IMR-90 (cell line): ENCODE measurements around the gene NTM. TPM values are rescaled to one million over a fixed set of nuclear protein-coding genes. Genes with fewer than 3 reads are reported as not detected.

Source experiments
- ATAC-seq: fragments of 200-7000 bp; cut with Tn5 transposase; 2 replicates; pipeline ENCODE4 v1.9.1; 2020; ENCODE audit warnings: low read depth, mild to moderate bottlenecking, moderate library complexity
- BruUV-seq: library from RNA; stranded (reverse); fragments of 400-500 nt; replicated peaks from 2 replicates; lab custom pipeline; 2021; lab: Mats Ljungman, UMichigan
- CTCF ChIA-PET: fragments of 300-600 bp; formaldehyde crosslinking; extraction: SDS; loops from one replicate; lab custom pipeline; 2021; ENCODE audit warnings: antibody characterized with exemption; lab: Yijun Ruan, JAX
- POLR2A ChIA-PET: fragments of 300-600 bp; sonication (Branson Sonifier 250); formaldehyde crosslinking; loops from one replicate; lab custom pipeline; 2022; ENCODE audit warnings: antibody characterized with exemption; ENCODE audit not compliant: unreplicated experiment; lab: Charles Lee
- DNase-seq: peaks from one replicate; pipeline ENCODE4 v3.0.0; 2013
- H2AFZ ChIP-seq: replicated peaks from 2 replicates; pipeline ENCODE3; 2013; ENCODE audit warnings: low read length, mild to moderate bottlenecking; ENCODE audit not compliant: poor library complexity
- H2AK5ac ChIP-seq: 2 replicates; pipeline ENCODE4 v1.6.1; 2013; ENCODE audit warnings: low read depth, low read length, inconsistent platforms
- H2AK9ac ChIP-seq: replicated peaks from 2 replicates; pipeline ENCODE3; 2013; ENCODE audit warnings: mild to moderate bottlenecking, low read depth, low read length, moderate library complexity; ENCODE audit not compliant: poor library complexity
- H2BK120ac ChIP-seq: 2 replicates; pipeline ENCODE4 v1.6.1; 2013; ENCODE audit warnings: low read depth, low read length, inconsistent platforms
- H2BK15ac ChIP-seq: 3 replicates; pipeline ENCODE4 v1.6.1; 2013; ENCODE audit warnings: low read depth, low read length, inconsistent platforms
- H2BK20ac ChIP-seq: 2 replicates; pipeline ENCODE4 v1.6.1; 2013; ENCODE audit warnings: low read depth, mild to moderate bottlenecking, inconsistent platforms, low read length, moderate library complexity
- H2BK5ac ChIP-seq: 2 replicates; pipeline ENCODE4 v1.6.1; 2013; ENCODE audit warnings: mild to moderate bottlenecking, low read depth, low read length, inconsistent platforms; ENCODE audit not compliant: poor library complexity, severe bottlenecking
- H3K14ac ChIP-seq: replicated peaks from 2 replicates; pipeline ENCODE4 v1.6.1; 2013; ENCODE audit warnings: low read depth, low read length, inconsistent platforms
- H3K18ac ChIP-seq: 2 replicates; pipeline ENCODE4 v1.6.1; 2013; ENCODE audit warnings: low read depth, low read length, control low read depth
- H3K23ac ChIP-seq: 2 replicates; pipeline ENCODE4 v1.6.1; 2013; ENCODE audit warnings: low read depth, low read length, inconsistent platforms
- H3K27ac ChIP-seq: 2 replicates; pipeline ENCODE4 v1.5.1; 2013; ENCODE audit warnings: mild to moderate bottlenecking, control low read depth, low read length; ENCODE audit not compliant: insufficient read depth
- H3K27me3 ChIP-seq: 2 replicates; pipeline ENCODE4 v1.6.1; 2013; ENCODE audit warnings: low read length; ENCODE audit not compliant: control insufficient read depth, insufficient read depth
- H3K36me3 ChIP-seq: 2 replicates; pipeline ENCODE4 v1.6.1; 2013; ENCODE audit warnings: low read length, mixed read lengths; ENCODE audit not compliant: control insufficient read depth, insufficient read depth
- H3K4ac ChIP-seq: 2 replicates; pipeline ENCODE4 v1.6.1; 2013; ENCODE audit warnings: low read depth, low read length, inconsistent platforms
- H3K4me1 ChIP-seq: 2 replicates; pipeline ENCODE4 v1.6.1; 2013; ENCODE audit warnings: low read length, mixed read lengths; ENCODE audit not compliant: control insufficient read depth, insufficient read depth
- H3K4me2 ChIP-seq: 2 replicates; pipeline ENCODE4 v1.6.1; 2013; ENCODE audit warnings: low read depth, mild to moderate bottlenecking, control low read depth, low read length, moderate library complexity
- H3K4me3 ChIP-seq: 2 replicates; pipeline ENCODE4 v1.5.1; 2013; ENCODE audit warnings: low read depth, mild to moderate bottlenecking, control low read depth, low read length, moderate library complexity; ENCODE audit not compliant: insufficient read depth
- H3K56ac ChIP-seq: 2 replicates; pipeline ENCODE4 v1.6.1; 2013; ENCODE audit warnings: low read length, inconsistent platforms; ENCODE audit not compliant: insufficient read depth; ENCODE audit errors: extremely low read depth
- H3K79me1 ChIP-seq, 2 experiments: 2 replicates each; pipeline ENCODE4 v1.6.1; 2013; ENCODE audit warnings: low read length in 2 of 2, inconsistent platforms in 1 of 2, low read depth in 1 of 2
- H3K9ac ChIP-seq: 2 replicates; pipeline ENCODE4 v1.6.1; 2013; ENCODE audit warnings: low read depth, low read length, control low read depth
- H3K9me1 ChIP-seq: 2 replicates; pipeline ENCODE4 v1.6.1; 2013; ENCODE audit warnings: low read length, inconsistent platforms; ENCODE audit not compliant: insufficient read depth
- H3K9me3 ChIP-seq: 2 replicates; pipeline ENCODE4 v1.6.1; 2013; ENCODE audit warnings: low read length; ENCODE audit not compliant: control insufficient read depth, insufficient read depth
- H4K20me1 ChIP-seq: 2 replicates; pipeline ENCODE4 v1.6.1; 2013; ENCODE audit warnings: low read length, inconsistent platforms; ENCODE audit not compliant: insufficient read depth
- H4K5ac ChIP-seq: 2 replicates; pipeline ENCODE4 v1.6.1; 2013; ENCODE audit warnings: mild to moderate bottlenecking, low read depth, low read length, control low read depth
- H4K8ac ChIP-seq, 2 experiments: 2 replicates each; pipeline ENCODE4 v1.6.1; 2013; ENCODE audit warnings: low read depth in 2 of 2, low read length in 2 of 2, control low read depth in 1 of 2, inconsistent platforms in 1 of 2
- H4K91ac ChIP-seq: 2 replicates; pipeline ENCODE4 v1.6.1; 2013; ENCODE audit warnings: low read depth, low read length, inconsistent platforms; ENCODE audit not compliant: insufficient read depth
- BHLHE40 ChIP-seq: fragments of 150-350 bp; IDR thresholded peaks from 2 replicates; pipeline ENCODE4 v1.6.1; 2016; ENCODE audit warnings: mild to moderate bottlenecking, low read depth, low read length
- CEBPB ChIP-seq: IDR thresholded peaks from 2 replicates; pipeline ENCODE4 v1.6.1; 2012; ENCODE audit warnings: low read depth, low read length, improper control_type of control experiment
- FOS ChIP-seq: fragments of 150-350 bp; IDR thresholded peaks from 2 replicates; pipeline ENCODE4 v1.6.1; 2016; ENCODE audit warnings: low read depth, low read length
- MXI1 ChIP-seq: IDR thresholded peaks from 2 replicates; pipeline ENCODE4 v1.6.1; 2012; ENCODE audit warnings: low read depth, mild to moderate bottlenecking, low read length, moderate library complexity, borderline replicate concordance
- RFX5 ChIP-seq: IDR thresholded peaks from 2 replicates; pipeline ENCODE4 v1.8.0; 2012; ENCODE audit warnings: low read depth, mild to moderate bottlenecking, low read length, moderate library complexity
- SMC3 ChIP-seq: fragments of 150-350 bp; IDR thresholded peaks from 2 replicates; pipeline ENCODE4 v1.6.1; 2016; ENCODE audit warnings: low read depth, mild to moderate bottlenecking, antibody characterized with exemption, low read length, moderate library complexity
- WGBS, 2 experiments: methylation state at CpG; one replicate each; pipeline versions ENCODE4 v1.1.5 to v1.1.7; 2013; ENCODE audit warnings: missing lambda C conversion rate in 2 of 2; ENCODE audit not compliant: insufficient read length in 1 of 2; ENCODE audit errors: extremely low coverage in 2 of 2; 5-methylcytosine and 5-hydroxymethylcytosine counted together
- dilution Hi-C: fragments of 300-500 bp; cut with HindIII; formaldehyde crosslinking; loops from one replicate; pipeline ENCODE4 v1.14.3; 2018; ENCODE audit warnings: low sequenced_read_pairs; ENCODE audit not compliant: unreplicated experiment
- in situ Hi-C: fragments of 300-500 bp; cut with MboI; formaldehyde crosslinking; loops from 3 replicates; pipeline ENCODE4 v1.14.3; 2019; ENCODE audit warnings: low sequenced_read_pairs, inconsistent platforms, mixed read lengths
- intact Hi-C: fragments of 100-400 bp; cut with micrococcal nuclease; formaldehyde crosslinking; loops from 2 replicates; pipeline ENCODE4 v1.10.0; 2022
- polyA plus RNA-seq, 3 experiments: library from polyadenylated mRNA; depleted of rRNA; stranded (reverse); fragments of >200 nt; gene quantifications; 2 replicates each; pipeline ENCODE4 v1.2.3, GENCODE V29; 2012; ENCODE audit warnings: low replicate concordance in 1 of 3
- total RNA-seq: library from RNA; depleted of rRNA; stranded (reverse); fragments of >200 nt; gene quantifications from 2 replicates; pipeline ENCODE4 v1.2.3, GENCODE V29; 2012
- TF ChIP-seq, protein P1 (sequence below): fragments of 150-350 bp; IDR thresholded peaks from 2 replicates; pipeline ENCODE4 v1.6.1; 2017; ENCODE audit warnings: mild to moderate bottlenecking, antibody characterized with exemption, low read length, low read depth
- TF ChIP-seq, protein P2 (sequence below): conservative IDR thresholded peaks from 2 replicates; pipeline ENCODE4 v1.5.1; 2012; ENCODE audit warnings: mild to moderate bottlenecking, low read depth, low read length, improper control_type of control experiment
- TF ChIP-seq, protein P3 (sequence below): fragments of 150-350 bp; IDR thresholded peaks from 2 replicates; pipeline ENCODE4 v1.6.1; 2016; ENCODE audit warnings: low read depth, mild to moderate bottlenecking, low read length, moderate library complexity, borderline replicate concordance

The NTM gene
- total and polyA plus RNA-seq, 2 of the 4 experiments (the other 2 are of a cell fraction), result 19.5 to 25.5 TPM

DNA sequence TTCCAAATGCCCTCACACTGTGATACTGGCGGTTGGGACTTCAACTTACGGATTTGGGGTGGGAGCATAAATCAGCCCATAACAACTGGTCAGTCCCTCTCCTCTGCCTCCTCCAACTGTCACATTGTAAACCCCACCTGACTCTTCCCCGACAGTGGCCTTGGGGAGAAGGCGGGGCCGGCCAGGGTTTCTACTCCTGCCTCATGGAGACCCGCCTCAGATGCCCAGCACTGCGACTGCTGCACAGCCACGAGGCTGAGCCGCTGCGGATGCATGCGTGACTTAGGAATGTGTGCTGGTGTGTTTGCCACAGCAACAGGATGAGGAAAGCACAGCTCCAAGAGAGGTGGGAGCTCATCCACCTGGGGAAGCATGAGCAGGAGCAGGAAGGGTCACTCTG lies 914.2 kb downstream of the NTM start:
- intact Hi-C loops, result no loop called here
- no peak overlapping the region for H2AK9ac ChIP-seq

More for the DNA sequence above, 914.2 kb downstream of the NTM start:
- dilution Hi-C loops (no loop called here), in situ Hi-C loops (no loop called here)
- H3K79me1 ChIP-seq, result no peaks in the 10 kb centered on the region; a peak in 2 of 4 replicates
- no peak overlapping the region for H2BK15ac ChIP-seq
- ChIA-PET POLR2A (no interaction called here), CTCF (interaction anchor here (1.2 kb wide), 1 partner anchor 16 kb away, joined by 5 read pairs; no protein-coding TSS in a partner anchor)
- 97% methylated on average over 10 of the region's 11 CpGs; no CpG with 5 or more reads in 1 of the 2 experiments for WGBS, 2 experiments
- H2BK120ac ChIP-seq, result no peak overlapping the region
- no peak overlapping the region for H2AK5ac ChIP-seq
- no peaks in the 10 kb centered on the region for H3K4me1 ChIP-seq
- H3K14ac ChIP-seq, result no peak overlapping the region
- H4K91ac ChIP-seq, result no peak overlapping the region
- H3K4me2 ChIP-seq, result no peak overlapping the region
- no peak overlapping the region for H3K4ac ChIP-seq
- H3K9me1 ChIP-seq, result peaks cover 5% of the 10 kb centered on the region; the same call in 1 of the 2 replicates
- TF ChIP-seq, protein P1, sequence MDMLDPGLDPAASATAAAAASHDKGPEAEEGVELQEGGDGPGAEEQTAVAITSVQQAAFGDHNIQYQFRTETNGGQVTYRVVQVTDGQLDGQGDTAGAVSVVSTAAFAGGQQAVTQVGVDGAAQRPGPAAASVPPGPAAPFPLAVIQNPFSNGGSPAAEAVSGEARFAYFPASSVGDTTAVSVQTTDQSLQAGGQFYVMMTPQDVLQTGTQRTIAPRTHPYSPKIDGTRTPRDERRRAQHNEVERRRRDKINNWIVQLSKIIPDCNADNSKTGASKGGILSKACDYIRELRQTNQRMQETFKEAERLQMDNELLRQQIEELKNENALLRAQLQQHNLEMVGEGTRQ, result no peak
- TF ChIP-seq CEBPB (no peak), MXI1 (no peak), FOS (no peak), RFX5 (no peak), SMC3 (no peak), BHLHE40 (no peak)
- TF ChIP-seq, protein P2, sequence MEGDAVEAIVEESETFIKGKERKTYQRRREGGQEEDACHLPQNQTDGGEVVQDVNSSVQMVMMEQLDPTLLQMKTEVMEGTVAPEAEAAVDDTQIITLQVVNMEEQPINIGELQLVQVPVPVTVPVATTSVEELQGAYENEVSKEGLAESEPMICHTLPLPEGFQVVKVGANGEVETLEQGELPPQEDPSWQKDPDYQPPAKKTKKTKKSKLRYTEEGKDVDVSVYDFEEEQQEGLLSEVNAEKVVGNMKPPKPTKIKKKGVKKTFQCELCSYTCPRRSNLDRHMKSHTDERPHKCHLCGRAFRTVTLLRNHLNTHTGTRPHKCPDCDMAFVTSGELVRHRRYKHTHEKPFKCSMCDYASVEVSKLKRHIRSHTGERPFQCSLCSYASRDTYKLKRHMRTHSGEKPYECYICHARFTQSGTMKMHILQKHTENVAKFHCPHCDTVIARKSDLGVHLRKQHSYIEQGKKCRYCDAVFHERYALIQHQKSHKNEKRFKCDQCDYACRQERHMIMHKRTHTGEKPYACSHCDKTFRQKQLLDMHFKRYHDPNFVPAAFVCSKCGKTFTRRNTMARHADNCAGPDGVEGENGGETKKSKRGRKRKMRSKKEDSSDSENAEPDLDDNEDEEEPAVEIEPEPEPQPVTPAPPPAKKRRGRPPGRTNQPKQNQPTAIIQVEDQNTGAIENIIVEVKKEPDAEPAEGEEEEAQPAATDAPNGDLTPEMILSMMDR, result no peak
- TF ChIP-seq, protein P3, sequence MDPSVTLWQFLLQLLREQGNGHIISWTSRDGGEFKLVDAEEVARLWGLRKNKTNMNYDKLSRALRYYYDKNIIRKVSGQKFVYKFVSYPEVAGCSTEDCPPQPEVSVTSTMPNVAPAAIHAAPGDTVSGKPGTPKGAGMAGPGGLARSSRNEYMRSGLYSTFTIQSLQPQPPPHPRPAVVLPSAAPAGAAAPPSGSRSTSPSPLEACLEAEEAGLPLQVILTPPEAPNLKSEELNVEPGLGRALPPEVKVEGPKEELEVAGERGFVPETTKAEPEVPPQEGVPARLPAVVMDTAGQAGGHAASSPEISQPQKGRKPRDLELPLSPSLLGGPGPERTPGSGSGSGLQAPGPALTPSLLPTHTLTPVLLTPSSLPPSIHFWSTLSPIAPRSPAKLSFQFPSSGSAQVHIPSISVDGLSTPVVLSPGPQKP, result no peak
- no peak overlapping the region for H4K8ac ChIP-seq
- DNase-seq (no peak), ATAC-seq (no peak)
- no peak overlapping the region for H3K18ac ChIP-seq
- no TSS peak for BruUV-seq
- no peak overlapping the region for H3K27ac ChIP-seq
- H2AFZ ChIP-seq, result no peak overlapping the region
- H4K20me1 ChIP-seq, result no peaks in the 10 kb centered on the region
- no peak overlapping the region for H4K5ac ChIP-seq
- H3K36me3 ChIP-seq, result no peaks in the 10 kb centered on the region
- H3K23ac ChIP-seq, result no peak overlapping the region
- no peak overlapping the region for H3K4me3 ChIP-seq
- no peak overlapping the region for H2BK20ac ChIP-seq
- no peaks in the 10 kb centered on the region for H3K27me3 ChIP-seq
- H2BK5ac ChIP-seq, result no peak overlapping the region
- H3K9me3 ChIP-seq, result no peaks in the 10 kb centered on the region
- no peak overlapping the region for H3K9ac ChIP-seq
- no peak overlapping the region for H3K56ac ChIP-seq
